ENCODE measurements around the gene DAPK2. TPM values are rescaled to one million over a fixed set of nuclear protein-coding genes. Genes with fewer than 3 reads are reported as not detected.

The DAPK2 gene
- total RNA-seq, 4 donors from 2014 or later: 15.5 to 112 (median 57.5) TPM

GRCh38 chr15:63994073-63994600 lies 52.1 kb downstream of the DAPK2 start:
- TF ChIP-seq CTCF (IDR thresholded peaks at IDR 0.05; ENCODE audit: low read depth): no peak

GRCh38 chr15:63992300-63992699 lies 54.0 kb downstream of the DAPK2 start:
- no peak for TF ChIP-seq CTCF (IDR thresholded peaks at IDR 0.05; ENCODE audit: low read depth)

GRCh38 chr15:63991706-63992105 lies 54.6 kb downstream of the DAPK2 start:
- TF ChIP-seq CTCF (IDR thresholded peaks at IDR 0.05; ENCODE audit: low read depth): no peak

- TF ChIP-seq CTCF (IDR thresholded peaks at IDR 0.05; ENCODE audit: low read depth): no peak
Observed at GRCh38 chr15:63990454-63990853, 55.8 kb downstream of the DAPK2 start.

GRCh38 chr15:63987796-63988378 lies 58.4 kb downstream of the DAPK2 start:
- TF ChIP-seq CTCF (IDR thresholded peaks at IDR 0.05; ENCODE audit: low read depth): no peak

- TF ChIP-seq CTCF (IDR thresholded peaks at IDR 0.05; ENCODE audit: low read depth): no peak
Observed at GRCh38 chr15:63986751-63987341, 59.4 kb downstream of the DAPK2 start.

- no peak for TF ChIP-seq CTCF (IDR thresholded peaks at IDR 0.05; ENCODE audit: low read depth)
Observed at GRCh38 chr15:63986185-63986680, 60.1 kb downstream of the DAPK2 start.
